Measurements from ENCODE around the gene ZNF764.
"Not testable (repeated sequence)": the region's sequence is repeated elsewhere in the genome, so short reads cannot be mapped to it uniquely, and the experiment has no call there.

Gene ZNF764

GRCh38 chr16:30557957-30558788, at the start of gene ZNF764:
Gene ZNF764, minus strand, starts transcription at chr16:30558374. Its CDS starts 192 bp downstream, at chr16:30558182.
- DNase-seq = peak; percentile 78 to 89

- no peak for DNase-seq
These were observed 47.8 kb upstream of the ZNF764 start for GRCh38 chr16:30606004-30606403.

GRCh38 chr16:30605158-30605557, 47.0 kb upstream of the ZNF764 start:
- no peak for DNase-seq

- DNase-seq = no peak
These were observed 46.3 kb upstream of the ZNF764 start for GRCh38 chr16:30604316-30604947.

GRCh38 chr16:30603945-30604315, 45.8 kb upstream of the ZNF764 start:
- DNase-seq = no peak

- no peak for DNase-seq
These were observed 44.6 kb upstream of the ZNF764 start for GRCh38 chr16:30602616-30603277.

- DNase-seq = no peak
These were observed 43.8 kb upstream of the ZNF764 start for GRCh38 chr16:30601966-30602365.

- no peak for DNase-seq
These were observed 42.8 kb upstream of the ZNF764 start for GRCh38 chr16:30600929-30601328.

- DNase-seq = no peak
These were observed 42.0 kb upstream of the ZNF764 start for GRCh38 chr16:30600215-30600614.

GRCh38 chr16:30592871-30593270, 34.7 kb upstream of the ZNF764 start:
- DNase-seq = no peak

GRCh38 chr16:30590869-30591268, 32.7 kb upstream of the ZNF764 start:
- DNase-seq = not testable (repeated sequence)

GRCh38 chr16:30589582-30589981, 31.4 kb upstream of the ZNF764 start:
- DNase-seq = not testable (repeated sequence)

- no peak for DNase-seq
These were observed 30.5 kb upstream of the ZNF764 start for GRCh38 chr16:30588651-30589050.

- DNase-seq = peak; percentile 83 to 87
These were observed 27.4 kb upstream of the ZNF764 start, which contains the start of gene ZNF785 for GRCh38 chr16:30585400-30586191. Gene ZNF785, minus strand, starts transcription at chr16:30585697. Its CDS starts 86 bp downstream, at chr16:30585611.

- no peak for DNase-seq
These were observed 26.8 kb upstream of the ZNF764 start for GRCh38 chr16:30585022-30585399.

- no peak for DNase-seq
These were observed 24.6 kb upstream of the ZNF764 start for GRCh38 chr16:30582611-30583340.

- DNase-seq = no peak
These were observed 23.3 kb upstream of the ZNF764 start for GRCh38 chr16:30581457-30581856.

- no peak for DNase-seq
These were observed 16.5 kb upstream of the ZNF764 start for GRCh38 chr16:30574678-30575077.

- DNase-seq = peak; percentile 72 to 91
These were observed 13.5 kb upstream of the ZNF764 start, which contains the start of gene ZNF688 for GRCh38 chr16:30571445-30572322. Gene ZNF688, minus strand, starts transcription at chr16:30571714. Its CDS starts 85 bp downstream, at chr16:30571629.

GRCh38 chr16:30570636-30571444, 12.7 kb upstream of the ZNF764 start:
- no peak for DNase-seq
